SU-DHL-6 (cell line): ENCODE measurements around the gene P2RY12.

Source experiments
- H2AFZ ChIP-seq: fragments of 200-600 bp; sonication (generic); 2 replicates; pipeline ENCODE4 v1.6.1; 2014; ENCODE audit warnings: low read depth, mild to moderate bottlenecking, moderate library complexity, mixed read lengths, antibody characterized with exemption, low read length; ENCODE audit not compliant: severe bottlenecking
- H3F3A ChIP-seq: fragments of 200-600 bp; shearing (Covaris generic); 2 replicates; pipeline ENCODE4 v1.6.0; 2016; ENCODE audit warnings: antibody characterized with exemption, mild to moderate bottlenecking; ENCODE audit not compliant: insufficient read depth
- H3K27ac ChIP-seq: fragments of 200-600 bp; sonication (generic); 2 replicates; pipeline ENCODE4 v1.5.1; 2016; ENCODE audit warnings: low read depth, mild to moderate bottlenecking, low read length, moderate library complexity, mixed read lengths
- H3K27me3 ChIP-seq: fragments of 200-600 bp; sonication (generic), shearing (Covaris generic); 2 replicates; pipeline ENCODE4 v1.6.0; 2014; ENCODE audit warnings: mild to moderate bottlenecking, low read length
- H3K36me3 ChIP-seq: fragments of 200-600 bp; sonication (generic); 2 replicates; pipeline ENCODE4 v1.6.1; 2014; ENCODE audit warnings: mild to moderate bottlenecking, low read length, mixed read lengths
- H3K4me2 ChIP-seq: fragments of 300-600, 200-600 bp; shearing (Covaris generic), sonication (generic); 2 replicates; pipeline ENCODE4 v1.6.0; 2014; ENCODE audit warnings: low read length, low read depth, mild to moderate bottlenecking; ENCODE audit not compliant: poor library complexity, severe bottlenecking
- H3K4me3 ChIP-seq: fragments of 200-600 bp; sonication (generic); 2 replicates; pipeline ENCODE4 v1.5.1; 2014; ENCODE audit warnings: antibody characterized with exemption, low read length, mild to moderate bottlenecking, mixed read lengths; ENCODE audit not compliant: insufficient read depth, poor library complexity, severe bottlenecking
- H3K79me2 ChIP-seq: fragments of 200-600 bp; sonication (generic); 2 replicates; pipeline ENCODE4 v1.6.1; 2014; ENCODE audit warnings: mild to moderate bottlenecking, low read length, moderate library complexity; ENCODE audit not compliant: insufficient read depth
- H3K9ac ChIP-seq: fragments of 200-600 bp; sonication (generic); 2 replicates; pipeline ENCODE4 v1.7.0; 2014; ENCODE audit warnings: mild to moderate bottlenecking, low read length
- H3K9me2 ChIP-seq: fragments of 200-600 bp; sonication (generic); replicated peaks from 2 replicates; pipeline ENCODE4 v1.6.1; 2014; ENCODE audit warnings: low read length; ENCODE audit not compliant: insufficient read depth
- H3K9me3 ChIP-seq: fragments of 200-600 bp; sonication (generic); 2 replicates; pipeline ENCODE4 v1.6.1; 2014; ENCODE audit warnings: low read length, mixed read lengths; ENCODE audit not compliant: insufficient read depth
- H4K20me1 ChIP-seq: fragments of 200-600 bp; sonication (generic); 2 replicates; pipeline ENCODE4 v1.6.1; 2014; ENCODE audit warnings: low read depth, mild to moderate bottlenecking, antibody characterized with exemption, low read length, moderate library complexity, mixed read lengths
- EZH2phosphoT487 ChIP-seq: fragments of 200-600 bp; sonication (generic), shearing (Covaris generic); conservative IDR thresholded peaks from 2 replicates; pipeline ENCODE4 v1.6.1; 2018; ENCODE audit warnings: mild to moderate bottlenecking, antibody characterized with exemption, low read length, moderate library complexity, mixed read lengths
- TF ChIP-seq, protein P1 (sequence below): fragments of 200-600 bp; sonication (generic); IDR thresholded peaks from one replicate; pipeline ENCODE4 v1.5.1; 2017; ENCODE audit warnings: antibody characterized with exemption, mild to moderate bottlenecking, low read length, moderate library complexity; ENCODE audit not compliant: insufficient read depth, poor library complexity, severe bottlenecking

P2RY12 gene

DNA sequence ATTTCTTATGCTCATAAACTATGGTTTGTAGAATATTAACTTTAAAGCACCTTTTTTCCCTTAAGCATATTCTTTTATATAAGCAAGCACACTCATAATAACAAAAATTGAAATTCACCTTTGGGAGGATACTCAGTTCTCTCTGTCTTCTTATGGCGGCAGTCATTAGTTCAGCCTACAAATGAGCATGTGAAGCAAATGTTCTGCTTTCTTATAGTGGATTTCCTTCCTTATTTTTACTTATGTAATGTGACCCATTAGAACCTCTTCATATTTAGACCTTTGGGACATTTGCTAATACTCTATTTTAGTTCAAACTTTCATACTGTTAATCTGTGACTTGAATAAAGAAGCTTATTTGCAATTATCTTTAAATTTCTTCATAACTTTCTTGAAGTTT, 55.2 kb downstream of the P2RY12 start, which contains the start of gene P2RY13:
Gene P2RY13, minus strand, starts transcription at position 187 of the 400 bp plus-strand sequence. Its CDS starts 21 bp downstream, at position 166.
- H3K9ac ChIP-seq, result no peak within 1 kb of the TSS

DNA sequence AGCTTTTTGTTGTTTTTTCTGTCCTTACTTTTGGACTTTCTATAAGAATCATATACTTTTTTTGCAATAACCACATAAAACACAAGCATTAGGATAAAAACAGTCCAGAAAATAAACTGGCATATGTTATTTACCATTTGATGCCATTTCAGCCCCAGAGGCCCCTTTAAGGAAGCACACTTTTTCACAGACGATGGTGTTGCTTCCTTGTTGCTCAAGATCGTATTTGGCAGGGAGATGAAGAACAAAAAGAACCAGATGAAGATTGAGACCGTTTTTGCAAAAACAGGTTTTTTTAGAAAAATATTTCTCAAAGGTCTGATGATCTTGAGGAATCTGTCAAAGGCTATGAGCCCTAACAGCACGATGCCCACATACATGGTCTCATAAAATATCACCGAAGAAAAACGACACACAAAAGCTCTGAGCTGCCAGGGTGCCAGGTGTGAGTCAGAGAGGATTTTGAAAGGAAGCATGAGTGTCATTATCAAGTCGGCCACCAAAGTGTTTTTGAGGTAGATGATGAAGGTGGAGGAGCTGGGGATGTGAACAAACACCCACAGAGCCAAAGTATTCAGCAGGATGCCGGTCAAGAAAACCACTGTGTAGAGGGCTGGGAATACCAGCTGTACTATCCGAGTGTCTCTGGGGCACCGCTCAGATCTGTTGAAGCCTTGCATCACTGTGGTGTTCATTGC, 56.1 kb downstream of the P2RY12 start:
- no peaks in the 10 kb centered on the region for H3F3A ChIP-seq
- H3K9ac ChIP-seq, result no peak overlapping the region
- no peak overlapping the region for H3K4me3 ChIP-seq
- no peaks in the 10 kb centered on the region for H4K20me1 ChIP-seq
- no peaks in the 10 kb centered on the region for H3K79me2 ChIP-seq
- no peaks in the 10 kb centered on the region for H3K9me2 ChIP-seq
- no peaks in the 10 kb centered on the region for H3K9me3 ChIP-seq
- H3K4me2 ChIP-seq, result no peak overlapping the region
- no peaks in the 10 kb centered on the region for H3K36me3 ChIP-seq
- H2AFZ ChIP-seq, result no peak overlapping the region
- TF ChIP-seq, protein P1, sequence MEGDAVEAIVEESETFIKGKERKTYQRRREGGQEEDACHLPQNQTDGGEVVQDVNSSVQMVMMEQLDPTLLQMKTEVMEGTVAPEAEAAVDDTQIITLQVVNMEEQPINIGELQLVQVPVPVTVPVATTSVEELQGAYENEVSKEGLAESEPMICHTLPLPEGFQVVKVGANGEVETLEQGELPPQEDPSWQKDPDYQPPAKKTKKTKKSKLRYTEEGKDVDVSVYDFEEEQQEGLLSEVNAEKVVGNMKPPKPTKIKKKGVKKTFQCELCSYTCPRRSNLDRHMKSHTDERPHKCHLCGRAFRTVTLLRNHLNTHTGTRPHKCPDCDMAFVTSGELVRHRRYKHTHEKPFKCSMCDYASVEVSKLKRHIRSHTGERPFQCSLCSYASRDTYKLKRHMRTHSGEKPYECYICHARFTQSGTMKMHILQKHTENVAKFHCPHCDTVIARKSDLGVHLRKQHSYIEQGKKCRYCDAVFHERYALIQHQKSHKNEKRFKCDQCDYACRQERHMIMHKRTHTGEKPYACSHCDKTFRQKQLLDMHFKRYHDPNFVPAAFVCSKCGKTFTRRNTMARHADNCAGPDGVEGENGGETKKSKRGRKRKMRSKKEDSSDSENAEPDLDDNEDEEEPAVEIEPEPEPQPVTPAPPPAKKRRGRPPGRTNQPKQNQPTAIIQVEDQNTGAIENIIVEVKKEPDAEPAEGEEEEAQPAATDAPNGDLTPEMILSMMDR, result no peak
- TF ChIP-seq EZH2phosphoT487, result no peak
- no peak overlapping the region for H3K27ac ChIP-seq
- H3K27me3 ChIP-seq, result no peaks in the 10 kb centered on the region

More for the DNA sequence above, 55.2 kb downstream of the P2RY12 start, which contains the start of gene P2RY13:
- no peaks in the 10 kb centered on the region for H3K9me3 ChIP-seq
- H3F3A ChIP-seq, result no peaks in the 10 kb centered on the region
- no peak within 1 kb of the TSS for H3K4me3 ChIP-seq
- no peak within 1 kb of the TSS for H2AFZ ChIP-seq
- H3K27me3 ChIP-seq, result no peaks in the 10 kb centered on the region
- H3K79me2 ChIP-seq, result no peaks in the 10 kb centered on the region
- H3K36me3 ChIP-seq, result no peaks in the 10 kb centered on the region
- TF ChIP-seq EZH2phosphoT487, result no peak
- TF ChIP-seq, protein P1, result no peak
- H3K9me2 ChIP-seq, result no peaks in the 10 kb centered on the region
- no peaks in the 10 kb centered on the region for H4K20me1 ChIP-seq
- no peak within 1 kb of the TSS for H3K27ac ChIP-seq
- H3K4me2 ChIP-seq, result no peak within 1 kb of the TSS

DNA sequence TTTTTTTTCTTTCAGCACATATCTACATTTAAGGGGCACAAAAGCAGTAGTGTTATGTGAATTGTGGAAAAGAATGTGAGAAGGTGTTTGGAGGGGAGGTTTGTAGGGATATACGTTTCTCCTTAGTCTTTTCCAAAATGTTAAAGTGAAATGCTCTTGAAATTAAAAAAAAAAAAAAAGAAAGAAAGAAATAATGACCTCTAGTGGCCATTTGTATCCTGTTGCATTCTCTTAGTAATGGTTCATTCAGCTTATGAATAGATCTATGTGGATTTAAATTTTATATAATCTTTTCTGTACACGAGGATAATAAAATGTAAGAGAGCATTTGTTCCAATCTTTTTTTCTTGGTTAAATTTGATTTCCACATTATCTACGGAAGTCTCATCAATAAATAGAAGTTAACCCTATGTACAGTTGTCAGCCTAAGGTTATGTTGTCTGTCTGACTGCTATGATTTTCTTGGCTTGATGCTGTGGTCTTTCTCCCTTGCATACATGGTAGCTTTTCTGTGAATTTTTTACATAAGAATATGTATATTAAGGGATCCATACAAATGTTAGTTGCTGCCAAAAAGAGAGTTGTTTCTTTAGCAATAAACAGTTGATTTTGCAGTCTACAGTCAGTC, 56.9 kb downstream of the P2RY12 start:
- Histone ChIP-seq H3K9ac (no peak overlapping the region), H3K9me3 (no peaks in the 10 kb centered on the region), H4K20me1 (no peaks in the 10 kb centered on the region), H3F3A (no peaks in the 10 kb centered on the region), H3K9me2 (no peaks in the 10 kb centered on the region), H3K27ac (no peak overlapping the region), H2AFZ (no peak overlapping the region), H3K79me2 (no peaks in the 10 kb centered on the region), H3K4me3 (no peak overlapping the region), H3K4me2 (no peak overlapping the region), H3K27me3 (no peaks in the 10 kb centered on the region), H3K36me3 (no peaks in the 10 kb centered on the region)
- TF ChIP-seq, protein P1, result peak; percentile 66
- TF ChIP-seq EZH2phosphoT487, result no peak
